ENCODE measurements around the gene C1QC.

Gene C1QC

DNA sequence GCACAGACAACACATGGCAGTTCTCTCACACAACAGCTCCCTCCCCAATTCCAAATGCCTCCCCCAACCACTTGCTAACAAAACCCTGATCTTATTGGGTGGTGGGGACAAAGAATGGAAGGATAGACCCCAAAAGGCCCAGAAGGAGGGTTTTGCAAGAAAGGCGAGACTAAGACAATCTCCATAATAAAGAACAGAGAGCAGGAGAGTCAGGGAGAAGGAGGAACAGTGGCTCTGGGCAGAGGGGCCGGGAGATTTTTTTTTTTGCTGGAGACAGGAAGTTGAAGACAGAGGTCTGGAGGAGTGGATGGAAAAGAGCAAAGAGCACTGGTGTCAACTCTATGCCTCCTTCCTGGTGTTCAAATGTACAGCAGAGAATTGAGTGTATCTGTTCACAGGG, 13.5 kb upstream of the C1QC start:
- TF ChIP-seq, protein P1, sequence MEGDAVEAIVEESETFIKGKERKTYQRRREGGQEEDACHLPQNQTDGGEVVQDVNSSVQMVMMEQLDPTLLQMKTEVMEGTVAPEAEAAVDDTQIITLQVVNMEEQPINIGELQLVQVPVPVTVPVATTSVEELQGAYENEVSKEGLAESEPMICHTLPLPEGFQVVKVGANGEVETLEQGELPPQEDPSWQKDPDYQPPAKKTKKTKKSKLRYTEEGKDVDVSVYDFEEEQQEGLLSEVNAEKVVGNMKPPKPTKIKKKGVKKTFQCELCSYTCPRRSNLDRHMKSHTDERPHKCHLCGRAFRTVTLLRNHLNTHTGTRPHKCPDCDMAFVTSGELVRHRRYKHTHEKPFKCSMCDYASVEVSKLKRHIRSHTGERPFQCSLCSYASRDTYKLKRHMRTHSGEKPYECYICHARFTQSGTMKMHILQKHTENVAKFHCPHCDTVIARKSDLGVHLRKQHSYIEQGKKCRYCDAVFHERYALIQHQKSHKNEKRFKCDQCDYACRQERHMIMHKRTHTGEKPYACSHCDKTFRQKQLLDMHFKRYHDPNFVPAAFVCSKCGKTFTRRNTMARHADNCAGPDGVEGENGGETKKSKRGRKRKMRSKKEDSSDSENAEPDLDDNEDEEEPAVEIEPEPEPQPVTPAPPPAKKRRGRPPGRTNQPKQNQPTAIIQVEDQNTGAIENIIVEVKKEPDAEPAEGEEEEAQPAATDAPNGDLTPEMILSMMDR (conservative IDR thresholded peaks at IDR 0.05): no peak
- peak overlapping the region; percentile 64 for H3K27ac ChIP-seq

DNA sequence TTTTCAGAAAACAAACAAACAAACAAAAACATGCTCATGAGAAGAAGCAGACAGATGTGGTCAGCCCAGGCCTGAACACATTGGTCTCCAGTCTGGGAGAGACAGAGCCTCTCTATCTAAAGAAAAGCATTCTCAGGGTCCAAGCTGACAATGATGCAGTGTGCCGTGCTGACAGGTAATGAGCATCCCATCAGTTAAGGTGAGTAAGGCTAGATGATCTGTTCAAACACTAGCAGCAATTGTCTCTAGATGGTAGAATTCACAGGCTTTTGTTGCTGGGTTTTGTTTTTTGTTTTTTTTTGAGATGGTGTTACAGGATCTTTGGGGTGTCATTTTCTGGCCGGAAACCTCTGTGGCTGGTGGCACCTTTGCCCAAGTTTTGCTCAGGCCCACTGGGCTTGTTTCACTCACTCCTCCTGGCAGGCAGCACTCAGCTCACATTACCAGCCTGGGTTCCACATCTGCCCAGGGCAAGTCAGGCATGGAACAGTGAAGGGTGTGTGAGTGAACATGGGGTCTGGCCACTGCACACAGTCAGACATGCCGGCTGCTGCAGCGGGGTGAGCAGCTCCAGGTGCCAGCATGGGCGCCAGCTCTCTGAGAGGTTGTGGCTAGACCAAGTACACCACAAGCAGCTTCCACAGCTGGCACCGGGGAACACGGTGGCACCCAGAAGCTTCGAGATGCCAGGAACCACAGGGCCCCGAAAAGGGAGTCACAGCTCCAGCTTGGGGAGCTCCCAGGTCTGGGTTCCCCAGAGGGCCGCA, 9.6 kb upstream of the C1QC start:
- H3K27ac ChIP-seq: no peak overlapping the region
- TF ChIP-seq, protein P1 (conservative IDR thresholded peaks at IDR 0.05): no peak

DNA sequence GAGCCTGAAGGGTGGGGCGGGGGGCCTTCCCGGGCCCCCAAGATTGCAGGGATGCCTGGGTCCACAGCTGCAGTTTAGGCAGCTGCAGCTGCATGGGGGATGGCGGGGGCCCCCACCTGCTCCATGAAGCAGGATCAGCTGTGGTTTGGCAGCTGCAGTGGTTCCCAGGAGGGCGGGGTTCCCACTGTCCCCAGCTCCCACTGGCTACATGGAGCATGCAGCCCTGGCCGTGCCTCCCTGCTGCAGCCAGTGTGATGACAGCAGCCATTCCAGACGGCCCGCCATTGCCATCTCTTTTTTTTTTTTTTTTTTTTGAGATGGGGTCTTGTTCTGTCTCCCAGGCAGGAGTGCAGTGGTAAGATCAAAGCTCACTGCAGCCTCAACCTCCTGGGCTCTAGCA, 8.0 kb upstream of the C1QC start:
- TF ChIP-seq, protein P1 (conservative IDR thresholded peaks at IDR 0.05): no peak
- no peak overlapping the region for H3K27ac ChIP-seq

DNA sequence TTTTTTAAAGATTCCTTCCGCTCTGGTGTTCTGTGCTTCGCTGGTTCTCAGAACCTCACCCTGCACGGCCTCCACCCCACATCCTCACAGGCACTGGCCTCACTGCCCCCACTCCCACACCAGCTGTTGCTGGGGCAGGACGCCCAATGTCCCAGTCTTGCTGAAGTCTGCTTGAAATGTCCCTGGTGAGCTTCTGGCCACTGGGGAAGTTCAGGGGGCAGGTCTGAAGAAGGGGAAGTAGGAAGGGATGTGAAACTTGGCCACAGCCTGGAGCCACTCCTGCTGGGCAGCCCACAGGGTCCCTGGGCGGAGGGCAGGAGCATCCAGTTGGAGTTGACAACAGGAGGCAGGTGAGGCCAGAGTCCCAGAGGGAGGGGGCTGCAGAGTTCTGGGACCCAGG, 7.1 kb upstream of the C1QC start, which contains the start of gene C1QA:
TSS of gene C1QA (plus strand) at position 276 of the 400 bp plus-strand sequence. CDS start 989 bp downstream, outside the sequence.
- TF ChIP-seq, protein P1 (conservative IDR thresholded peaks at IDR 0.05): no peak
- no peak within 1 kb of the TSS for H3K27ac ChIP-seq

DNA sequence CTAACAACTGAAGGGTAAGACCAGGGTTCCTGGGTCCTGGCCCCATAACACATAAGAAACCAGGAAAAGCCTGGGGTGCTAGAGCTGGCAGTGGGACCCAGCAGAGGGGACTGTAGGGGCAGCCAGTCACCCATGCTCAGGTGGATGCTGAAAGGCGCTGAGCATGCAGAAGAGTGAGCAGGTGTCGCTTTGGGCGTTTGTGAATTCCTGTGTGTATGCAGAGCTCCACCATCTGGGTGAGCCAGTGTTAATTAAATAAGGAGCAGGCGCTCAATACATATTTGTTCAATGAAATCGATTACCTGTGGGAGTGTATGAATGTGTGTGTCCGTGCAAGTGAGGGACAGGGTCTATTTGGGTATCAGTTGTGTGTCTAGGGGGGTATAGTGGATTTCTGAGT, 6.5 kb upstream of the C1QC start:
- H3K27ac ChIP-seq: no peak overlapping the region
- TF ChIP-seq, protein P1 (conservative IDR thresholded peaks at IDR 0.05): no peak; the same call in 1 of the 2 replicates

DNA sequence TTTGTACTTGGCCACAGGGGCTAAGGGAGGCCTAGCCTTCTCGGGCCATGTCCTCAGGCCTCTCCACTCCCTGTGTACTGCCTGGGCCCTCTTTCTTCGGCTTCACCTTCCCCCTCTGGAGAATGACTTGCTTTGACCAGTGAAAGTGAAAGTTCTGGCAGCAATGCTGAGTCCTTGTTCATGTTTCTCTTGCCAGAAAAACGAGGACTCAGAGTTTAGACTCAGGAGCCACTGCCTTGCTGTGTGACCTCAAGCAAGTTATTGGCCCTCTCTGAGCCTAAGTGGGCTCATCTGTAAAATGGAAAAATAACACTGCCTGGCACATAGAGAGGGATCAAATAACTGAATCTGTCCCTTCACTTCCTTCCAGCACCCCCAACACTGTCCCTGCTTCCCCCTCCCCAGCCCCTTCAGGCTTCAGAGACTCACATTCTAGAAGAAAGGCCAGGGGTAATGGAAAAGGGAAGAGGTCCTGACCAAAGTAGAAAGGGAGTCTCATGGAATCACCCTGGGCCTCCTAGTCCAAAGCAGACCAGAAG, 5.5 kb upstream of the C1QC start:
- no peak overlapping the region for H3K27ac ChIP-seq

More for the DNA sequence above, 5.5 kb upstream of the C1QC start:
- TF ChIP-seq, protein P1 (conservative IDR thresholded peaks at IDR 0.05): no peak
